Gastroesophageal sphincter (tissue), 4 donors: ENCODE data around the gene BCR. TPM values are rescaled to one million over a fixed set of nuclear protein-coding genes. Genes with fewer than 3 reads are reported as not detected.

Source experiments
- ATAC-seq: fragments of 150-250 bp; one replicate; pipeline ENCODE4 v1.9.1; 2016; ENCODE audit warnings: mild to moderate bottlenecking, moderate library complexity
- H3K27ac ChIP-seq, 4 donors: fragments of 200-600 bp; sonication (generic) in 3 of 4; 1 replicate in 3 of 4; 2 replicates in 1 of 4; pipeline ENCODE4 v1.5.1; 2016 to 2019
- H3K27me3 ChIP-seq: fragments of 200-600 bp; sonication (generic); one replicate; pipeline ENCODE4 v1.5.1; 2019
- H3K36me3 ChIP-seq, 2 donors: fragments of 200-600 bp; sonication (generic); one replicate each; pipeline ENCODE4 v1.5.1; 2019; ENCODE audit warnings: control low read depth in 1 of 2
- H3K4me1 ChIP-seq, 3 donors: fragments of 200-600 bp; sonication (generic); 1 replicate in 2 of 3; 2 replicates in 1 of 3; pipeline ENCODE4 v1.5.1; 2016 to 2019; ENCODE audit warnings: control low read depth in 2 of 3
- H3K4me3 ChIP-seq, 2 donors: fragments of 200-600 bp; sonication (generic); one replicate each; pipeline ENCODE4 v1.5.1; 2019; ENCODE audit warnings: mild to moderate bottlenecking in 1 of 2, moderate library complexity in 1 of 2
- H3K9me3 ChIP-seq, 3 donors: fragments of 200-600 bp; sonication (generic); one replicate each; pipeline ENCODE4 v1.5.1; 2017 to 2019; ENCODE audit warnings: control low read depth in 2 of 3
- EP300 ChIP-seq: sonication (generic); formaldehyde crosslinking; IDR thresholded peaks from one replicate; pipeline ENCODE4 v1.6.1; 2017; ENCODE audit warnings: antibody characterized with exemption, mild to moderate bottlenecking
- POLR2A ChIP-seq, 2 donors: fragments of 450-650 bp; IDR thresholded peaks; one replicate each; pipeline ENCODE4 v1.6.1; 2017; ENCODE audit warnings: antibody characterized with exemption in 2 of 2, mild to moderate bottlenecking in 2 of 2, moderate library complexity in 1 of 2
- POLR2AphosphoS5 ChIP-seq: sonication (generic); formaldehyde crosslinking; IDR thresholded peaks from one replicate; pipeline ENCODE4 v1.6.1; 2017; ENCODE audit warnings: antibody characterized with exemption
- WGBS, 2 donors: methylation state at CpG; one replicate each; pipeline ENCODE4 v1.1.5; 2018; ENCODE audit warnings: low coverage in 1 of 2; 5-methylcytosine and 5-hydroxymethylcytosine counted together
- total RNA-seq, 4 donors: library from RNA; depleted of rRNA; stranded (reverse); fragments of >200 nt; gene quantifications; one replicate each; pipeline ENCODE4 v1.1.0, GENCODE V29; 2016
- TF ChIP-seq, protein P1 (sequence below), 4 experiments: fragments of 200-600 bp in 2 of 4; fragments of 450-650 bp in 2 of 4; sonication (generic) in 1 of 4; IDR thresholded peaks; one replicate each; pipeline ENCODE4 v1.5.1; 2017 to 2019; ENCODE audit warnings: antibody characterized with exemption in 4 of 4, mild to moderate bottlenecking in 2 of 4, moderate library complexity in 2 of 4

Gene BCR
- total RNA-seq, 4 donors from 2014 or later: 39.2 to 81.1 (median 46.2) TPM

DNA sequence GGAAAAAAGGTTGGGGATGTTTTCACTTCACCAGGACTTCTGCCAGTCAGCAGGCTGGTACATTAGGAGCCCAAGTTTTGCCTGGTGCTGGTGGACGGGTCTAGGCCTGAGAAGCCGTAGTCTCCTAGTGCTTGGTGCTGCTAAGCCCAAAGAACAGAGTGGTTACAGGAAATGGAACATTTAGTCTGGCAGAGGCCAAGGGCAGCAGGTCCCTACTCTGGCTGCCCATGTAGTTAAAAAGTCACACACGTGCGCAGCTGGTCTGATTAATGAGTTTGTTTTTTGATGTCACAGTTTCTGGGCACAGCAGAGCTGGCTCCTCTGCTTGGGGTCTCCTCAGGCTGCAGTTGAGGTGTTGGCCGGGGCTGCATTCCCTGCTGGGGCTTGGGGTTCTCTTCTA is 20.6 kb downstream of the BCR start:
- peaks cover 3 to 58% (median 16%) of the 10 kb centered on the region in 3 donors for H3K4me1 ChIP-seq
- TF ChIP-seq EP300 (no peak), POLR2A (IDR thresholded peaks at IDR 0.05) (no peak), POLR2AphosphoS5 (no peak)
- TF ChIP-seq, protein P1, sequence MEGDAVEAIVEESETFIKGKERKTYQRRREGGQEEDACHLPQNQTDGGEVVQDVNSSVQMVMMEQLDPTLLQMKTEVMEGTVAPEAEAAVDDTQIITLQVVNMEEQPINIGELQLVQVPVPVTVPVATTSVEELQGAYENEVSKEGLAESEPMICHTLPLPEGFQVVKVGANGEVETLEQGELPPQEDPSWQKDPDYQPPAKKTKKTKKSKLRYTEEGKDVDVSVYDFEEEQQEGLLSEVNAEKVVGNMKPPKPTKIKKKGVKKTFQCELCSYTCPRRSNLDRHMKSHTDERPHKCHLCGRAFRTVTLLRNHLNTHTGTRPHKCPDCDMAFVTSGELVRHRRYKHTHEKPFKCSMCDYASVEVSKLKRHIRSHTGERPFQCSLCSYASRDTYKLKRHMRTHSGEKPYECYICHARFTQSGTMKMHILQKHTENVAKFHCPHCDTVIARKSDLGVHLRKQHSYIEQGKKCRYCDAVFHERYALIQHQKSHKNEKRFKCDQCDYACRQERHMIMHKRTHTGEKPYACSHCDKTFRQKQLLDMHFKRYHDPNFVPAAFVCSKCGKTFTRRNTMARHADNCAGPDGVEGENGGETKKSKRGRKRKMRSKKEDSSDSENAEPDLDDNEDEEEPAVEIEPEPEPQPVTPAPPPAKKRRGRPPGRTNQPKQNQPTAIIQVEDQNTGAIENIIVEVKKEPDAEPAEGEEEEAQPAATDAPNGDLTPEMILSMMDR (IDR thresholded peaks at IDR 0.05): no peak
- WGBS, 2 donors: 72% methylated on average over 4 of the region's 5 CpGs; no CpG with 5 or more reads in 1 of the 2 donors
- ATAC-seq: no peak
- no peaks in the 10 kb centered on the region for H3K27me3 ChIP-seq
- H3K36me3 ChIP-seq: peaks cover 0 to 10% of the 10 kb centered on the region in 2 donors
- no peak overlapping the region for H3K4me3 ChIP-seq
- H3K27ac ChIP-seq: no peak overlapping the region
- no peaks in the 10 kb centered on the region for H3K9me3 ChIP-seq

DNA sequence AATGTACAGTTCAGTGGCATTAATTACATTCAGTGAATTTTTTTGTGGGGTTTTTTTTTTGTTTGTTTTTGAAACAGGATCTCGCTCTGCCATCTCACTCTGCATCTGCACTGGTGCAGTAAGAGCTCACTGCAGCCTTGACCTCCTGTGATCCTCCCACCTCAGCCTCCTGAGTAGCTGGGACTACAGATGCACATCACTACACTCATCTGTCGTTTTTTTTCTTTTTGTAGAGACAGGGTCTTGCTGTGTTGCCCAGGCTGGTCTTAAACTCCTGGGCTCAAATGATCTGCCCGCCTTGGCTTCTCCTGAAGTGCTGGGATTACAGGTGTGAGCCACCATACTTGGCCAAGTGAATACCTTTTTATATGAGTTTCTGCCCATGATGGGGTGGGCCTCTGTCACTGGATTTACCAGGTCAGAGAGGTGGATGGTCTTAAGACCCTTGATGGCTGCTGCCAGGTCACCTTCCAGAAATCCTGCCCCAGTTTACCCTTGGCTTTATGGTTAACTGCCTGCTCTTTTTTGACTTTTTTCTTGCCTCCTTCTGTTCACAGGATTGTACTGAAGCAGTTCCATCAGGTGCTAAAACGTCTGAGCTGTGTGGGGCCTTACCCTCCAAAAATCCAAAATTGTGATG is 22.6 kb downstream of the BCR start:
- H3K9me3 ChIP-seq: no peaks in the 10 kb centered on the region
- 93 to 100% methylated on average over 1 to 3 of the region's 4 CpGs for WGBS, 2 donors
- peaks cover 0 to 15% of the 10 kb centered on the region in 2 donors for H3K36me3 ChIP-seq
- H3K27ac ChIP-seq: peak overlapping the region in 3 of 4 donors; percentile 10 to 69 (median 68)
- TF ChIP-seq EP300: no peak
- TF ChIP-seq POLR2AphosphoS5: no peak
- TF ChIP-seq POLR2A (IDR thresholded peaks at IDR 0.05): no peak
- TF ChIP-seq, protein P1 (IDR thresholded peaks at IDR 0.05): no peak
- H3K4me1 ChIP-seq: peaks cover 3 to 61% (median 16%) of the 10 kb centered on the region in 3 donors
- no peak for ATAC-seq
- H3K27me3 ChIP-seq: no peaks in the 10 kb centered on the region
- no peak overlapping the region for H3K4me3 ChIP-seq

DNA sequence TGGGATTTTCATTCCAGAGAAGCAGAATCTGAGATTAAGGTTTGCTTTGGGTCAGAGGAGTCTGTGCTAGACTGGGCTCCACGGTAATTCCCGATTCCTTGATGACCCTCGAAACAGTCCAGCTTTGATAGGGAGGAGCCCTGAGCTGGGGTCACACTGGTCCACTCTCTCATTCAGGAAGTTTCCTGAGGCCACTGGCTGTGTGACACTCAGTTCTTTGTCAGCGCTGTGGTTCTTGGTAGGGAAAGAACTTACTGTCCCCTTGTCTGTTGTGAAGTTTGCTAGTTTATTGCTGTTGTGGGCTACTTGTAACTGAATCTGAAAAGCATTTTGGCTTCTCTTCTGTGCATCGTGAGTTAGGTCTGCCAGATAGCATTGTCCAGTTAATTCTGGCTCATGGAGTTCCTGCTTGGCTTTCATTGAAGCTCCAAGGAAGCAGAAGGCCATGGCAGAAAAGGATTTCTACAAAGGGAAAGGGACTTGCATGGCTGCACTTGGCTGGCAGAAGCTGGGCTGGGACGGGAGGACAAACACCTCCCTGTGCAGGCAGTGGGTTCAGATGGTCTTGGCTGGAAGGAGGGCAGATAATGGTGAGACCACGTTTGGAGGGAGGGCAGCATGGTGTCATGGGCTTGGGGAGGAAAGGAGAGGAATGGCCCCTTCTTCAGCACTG is 23.3 kb downstream of the BCR start:
- H3K36me3 ChIP-seq: peaks cover 0 to 17% of the 10 kb centered on the region in 2 donors
- TF ChIP-seq POLR2AphosphoS5: no peak
- no peak for TF ChIP-seq POLR2A (IDR thresholded peaks at IDR 0.05)
- TF ChIP-seq, protein P1 (IDR thresholded peaks at IDR 0.05): no peak
- no peak for TF ChIP-seq EP300
- H3K4me3 ChIP-seq: no peak overlapping the region
- H3K27ac ChIP-seq: peak overlapping the region in 3 of 4 donors; percentile 68 to 71 (median 69)
- no peaks in the 10 kb centered on the region for H3K9me3 ChIP-seq
- no peak for ATAC-seq
- WGBS, 2 donors: 44 to 72% methylated on average over 2 of the region's 7 CpGs
- H3K4me1 ChIP-seq: peaks cover 3 to 61% (median 16%) of the 10 kb centered on the region in 3 donors
- no peaks in the 10 kb centered on the region for H3K27me3 ChIP-seq

DNA sequence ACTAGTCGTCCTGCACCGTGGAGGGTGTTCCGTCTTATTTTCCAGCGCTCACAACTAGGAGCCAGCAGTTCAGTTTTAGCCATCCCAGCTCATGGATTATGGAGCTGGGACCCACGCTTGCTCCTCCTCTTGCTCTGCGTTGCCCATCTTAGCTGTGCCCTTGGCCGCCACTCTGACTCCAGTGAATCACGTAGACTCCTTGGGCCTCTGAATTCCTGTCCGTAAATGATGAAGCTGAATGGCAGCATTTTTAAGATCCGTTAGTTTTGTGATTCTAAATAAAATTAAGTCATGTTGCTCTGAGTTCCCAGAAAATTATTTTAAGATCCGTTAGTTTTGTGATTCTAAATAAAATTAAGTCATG is 23.8 kb downstream of the BCR start:
- peak overlapping the region in 3 of 4 donors; percentile 68 to 71 (median 69) for H3K27ac ChIP-seq
- H3K27me3 ChIP-seq: no peaks in the 10 kb centered on the region
- H3K9me3 ChIP-seq: no peaks in the 10 kb centered on the region
- H3K4me1 ChIP-seq: peaks cover 3 to 59% (median 16%) of the 10 kb centered on the region in 3 donors
- peaks cover 0 to 14% of the 10 kb centered on the region in 2 donors for H3K36me3 ChIP-seq
- no peak overlapping the region for H3K4me3 ChIP-seq
- WGBS, 2 donors: 53 to 83% methylated on average over 6 to 11 of the region's 11 CpGs
- no peak for ATAC-seq
- TF ChIP-seq POLR2AphosphoS5 (no peak), EP300 (no peak), POLR2A (IDR thresholded peaks at IDR 0.05) (no peak)
- TF ChIP-seq, protein P1 (IDR thresholded peaks at IDR 0.05): no peak
